HG03066 (cell line): ENCODE measurements around the gene EEF1AKMT2.

Experiments used
- ATAC-seq: cut with Tn5 transposase; IDR thresholded peaks from one replicate; pipeline ENCODE4 v1.9.1; 2021; ENCODE audit warnings: low read depth; ENCODE audit not compliant: unreplicated experiment

Gene EEF1AKMT2

GRCh38 chr10:124723826-124724225 is 67.9 kb downstream of the EEF1AKMT2 start:
- ATAC-seq, result no peak

- peak; percentile 71 for ATAC-seq
Measured at GRCh38 chr10:124722798-124723783, 68.6 kb downstream of the EEF1AKMT2 start.

GRCh38 chr10:124721330-124722045 is 70.2 kb downstream of the EEF1AKMT2 start:
- no peak for ATAC-seq

- ATAC-seq, result peak; percentile 32
Measured at GRCh38 chr10:124719213-124719851, 72.4 kb downstream of the EEF1AKMT2 start.

- peak; percentile 42 for ATAC-seq
Measured at GRCh38 chr10:124717911-124718741, 73.6 kb downstream of the EEF1AKMT2 start.

GRCh38 chr10:124717041-124717757 is 74.5 kb downstream of the EEF1AKMT2 start:
- ATAC-seq, result no peak

GRCh38 chr10:124716369-124716768 is 75.3 kb downstream of the EEF1AKMT2 start:
- no peak for ATAC-seq

GRCh38 chr10:124715439-124715838 is 76.2 kb downstream of the EEF1AKMT2 start:
- ATAC-seq, result no peak

GRCh38 chr10:124713679-124714255 is 77.9 kb downstream of the EEF1AKMT2 start:
- no peak for ATAC-seq

GRCh38 chr10:124712704-124713407 is 78.8 kb downstream of the EEF1AKMT2 start:
- no peak for ATAC-seq

- ATAC-seq, result no peak
Measured at GRCh38 chr10:124711145-124711544, 80.5 kb downstream of the EEF1AKMT2 start.

GRCh38 chr10:124710266-124710881 is 81.3 kb downstream of the EEF1AKMT2 start:
- no peak for ATAC-seq

GRCh38 chr10:124709861-124710260 is 81.8 kb downstream of the EEF1AKMT2 start:
- no peak for ATAC-seq

GRCh38 chr10:124708922-124709520 is 82.7 kb downstream of the EEF1AKMT2 start:
- ATAC-seq, result no peak

- no peak for ATAC-seq
Measured at GRCh38 chr10:124708246-124708779, 83.4 kb downstream of the EEF1AKMT2 start.
